H9 (cell line): ENCODE data around the gene SSR3. TPM values are rescaled to one million over a fixed set of nuclear protein-coding genes. Genes with fewer than 3 reads are reported as not detected.

Experiments used
- DNase-seq: peaks from one replicate; pipeline ENCODE4 v3.0.0-alpha.2; 2017
- H2AFZ ChIP-seq: one replicate; pipeline ENCODE4 v1.6.1; 2013; ENCODE audit warnings: mild to moderate bottlenecking, low read length, control low read depth, moderate library complexity
- H2AK5ac ChIP-seq: 2 replicates; pipeline ENCODE4 v1.6.1; 2013; ENCODE audit warnings: low read length, control low read depth, mixed read lengths; ENCODE audit not compliant: insufficient read length
- H2BK120ac ChIP-seq: one replicate; pipeline ENCODE4 v1.6.1; 2013; ENCODE audit warnings: low read depth, mild to moderate bottlenecking, low read length, control low read depth, inconsistent platforms; ENCODE audit not compliant: poor library complexity, severe bottlenecking
- H2BK12ac ChIP-seq: 2 replicates; pipeline ENCODE4 v1.6.1; 2013; ENCODE audit warnings: low read length, control low read depth, mixed read lengths, low read depth; ENCODE audit not compliant: insufficient read length
- H2BK15ac ChIP-seq: 2 replicates; pipeline ENCODE4 v1.6.1; 2013; ENCODE audit warnings: low read depth, low read length, control low read depth
- H2BK20ac ChIP-seq: one replicate; pipeline ENCODE4 v1.6.1; 2013; ENCODE audit warnings: low read depth, mild to moderate bottlenecking, low read length, control low read depth, inconsistent platforms; ENCODE audit not compliant: poor library complexity, severe bottlenecking
- H2BK5ac ChIP-seq: 2 replicates; pipeline ENCODE4 v1.6.1; 2013; ENCODE audit warnings: low read length, control low read depth, mixed read lengths; ENCODE audit not compliant: insufficient read length
- H3K14ac ChIP-seq: 2 replicates; pipeline ENCODE4 v1.6.1; 2013; ENCODE audit warnings: low read length, control low read depth; ENCODE audit not compliant: insufficient read depth
- H3K18ac ChIP-seq: 2 replicates; pipeline ENCODE4 v1.6.1; 2013; ENCODE audit warnings: low read depth, mild to moderate bottlenecking, mixed read lengths, low read length, control low read depth; ENCODE audit not compliant: insufficient read length
- H3K23ac ChIP-seq: 2 replicates; pipeline ENCODE4 v1.6.1; 2013; ENCODE audit warnings: low read length, control low read depth, mixed read lengths, low read depth; ENCODE audit not compliant: insufficient read length
- H3K23me2 ChIP-seq: 2 replicates; pipeline ENCODE4 v1.6.1; 2013; ENCODE audit warnings: low read depth, mild to moderate bottlenecking, mixed read lengths, low read length, control low read depth; ENCODE audit not compliant: insufficient read length, poor library complexity, severe bottlenecking
- H3K27ac ChIP-seq: 2 replicates; pipeline ENCODE4 v1.5.1; 2013; ENCODE audit warnings: low read length, control low read depth, mixed read lengths, low read depth; ENCODE audit not compliant: insufficient read length
- H3K27me3 ChIP-seq: 2 replicates; pipeline ENCODE4 v1.6.1; 2013; ENCODE audit warnings: low read length, control low read depth, inconsistent platforms; ENCODE audit not compliant: insufficient read depth
- H3K4ac ChIP-seq: 2 replicates; pipeline ENCODE4 v1.6.1; 2013; ENCODE audit warnings: low read depth, mild to moderate bottlenecking, control low read depth, inconsistent platforms, low read length, moderate library complexity
- H3K4me1 ChIP-seq: 2 replicates; pipeline ENCODE4 v1.6.1; 2013; ENCODE audit warnings: low read length, control low read depth, inconsistent platforms; ENCODE audit not compliant: insufficient read depth
- H3K4me2 ChIP-seq: 2 replicates; pipeline ENCODE4 v1.6.1; 2013; ENCODE audit warnings: low read length, control low read depth, mixed read lengths; ENCODE audit not compliant: insufficient read length, insufficient read depth
- H3K56ac ChIP-seq: 2 replicates; pipeline ENCODE4 v1.6.1; 2013; ENCODE audit warnings: low read depth, mild to moderate bottlenecking, mixed read lengths, low read length, control low read depth; ENCODE audit not compliant: insufficient read length
- H3K79me1 ChIP-seq: 2 replicates; pipeline ENCODE4 v1.6.1; 2013; ENCODE audit warnings: low read depth, mild to moderate bottlenecking, moderate library complexity, low read length, control low read depth, inconsistent platforms; ENCODE audit not compliant: insufficient read depth, poor library complexity, severe bottlenecking
- H3K79me2 ChIP-seq: 2 replicates; pipeline ENCODE4 v1.6.1; 2013; ENCODE audit warnings: low read length, control low read depth, inconsistent platforms; ENCODE audit not compliant: insufficient read depth
- H3K9ac ChIP-seq: 2 replicates; pipeline ENCODE4 v1.6.1; 2013; ENCODE audit warnings: low read length, control low read depth, mixed read lengths; ENCODE audit not compliant: insufficient read length; ENCODE audit errors: extremely low read depth
- H3K9me3 ChIP-seq: one replicate; pipeline ENCODE4 v1.6.1; 2013; ENCODE audit warnings: low read depth, low read length, inconsistent platforms; ENCODE audit not compliant: control insufficient read depth
- H3T11ph ChIP-seq: one replicate; pipeline ENCODE4 v1.6.1; 2013; ENCODE audit warnings: mild to moderate bottlenecking, low read length, control low read depth, inconsistent platforms
- H4K20me1 ChIP-seq: one replicate; pipeline ENCODE4 v1.6.1; 2013; ENCODE audit not compliant: control insufficient read depth, insufficient read length, insufficient read depth
- H4K5ac ChIP-seq: 2 replicates; pipeline ENCODE4 v1.6.1; 2013; ENCODE audit warnings: low read depth, mild to moderate bottlenecking, mixed read lengths, low read length, control low read depth; ENCODE audit not compliant: insufficient read length
- H4K8ac ChIP-seq: replicated peaks from 2 replicates; pipeline ENCODE4 v1.6.1; 2013; ENCODE audit warnings: low read length, control low read depth, mixed read lengths, low read depth; ENCODE audit not compliant: insufficient read length
- H4K91ac ChIP-seq: 2 replicates; pipeline ENCODE4 v1.6.1; 2013; ENCODE audit warnings: low read depth, mild to moderate bottlenecking, moderate library complexity, mixed read lengths, low read length, control low read depth; ENCODE audit not compliant: insufficient read length
- H3K27ac Mint-ChIP-seq, 3 experiments: 2 replicates in 2 of 3; 3 replicates in 1 of 3; pipeline ENCODE4 v1.8.0; 2020 to 2021; ENCODE audit warnings: mixed read lengths in 3 of 3, mild to moderate bottlenecking in 1 of 3, moderate library complexity in 1 of 3
- H3K27me3 Mint-ChIP-seq: 2 replicates; pipeline ENCODE4 v1.8.0; 2021; ENCODE audit warnings: low read depth, mild to moderate bottlenecking, moderate library complexity, mixed read lengths
- H3K36me3 Mint-ChIP-seq, 3 experiments: 2 replicates in 2 of 3; 3 replicates in 1 of 3; pipeline ENCODE4 v1.8.0; 2020 to 2021; ENCODE audit warnings: low read depth in 3 of 3, mixed read lengths in 3 of 3; ENCODE audit not compliant: insufficient read depth in 1 of 3
- H3K4me1 Mint-ChIP-seq, 2 experiments: 2 replicates each; pipeline ENCODE4 v1.8.0; 2020; ENCODE audit warnings: mixed read lengths in 2 of 2
- H3K4me3 Mint-ChIP-seq, 2 experiments: 2 replicates in 1 of 2; 3 replicates in 1 of 2; pipeline ENCODE4 v1.8.0; 2020 to 2021; ENCODE audit warnings: mild to moderate bottlenecking in 2 of 2, mixed read lengths in 2 of 2, moderate library complexity in 1 of 2
- H3K9me3 Mint-ChIP-seq, 2 experiments: 2 replicates in 1 of 2; 3 replicates in 1 of 2; pipeline ENCODE4 v1.8.0; 2020; ENCODE audit warnings: mild to moderate bottlenecking in 2 of 2, mixed read lengths in 2 of 2, moderate library complexity in 1 of 2
- CTCF ChIP-seq: fragments of 200-600 bp; sonication (generic); conservative IDR thresholded peaks from 3 replicates; pipeline ENCODE4 v1.8.0; 2021; ENCODE audit warnings: antibody characterized with exemption, mild to moderate bottlenecking
- WGBS: extraction: QIAGEN DNeasy Blood & Tissue Kit; methylation state at CpG from one replicate; pipeline ENCODE4 v1.1.7; 2013; ENCODE audit warnings: missing lambda C conversion rate, low lambda C conversion rate, mixed read lengths; ENCODE audit not compliant: insufficient read length; ENCODE audit errors: extremely low coverage; 5-methylcytosine and 5-hydroxymethylcytosine counted together
- total RNA-seq: library from RNA; stranded (reverse); gene quantifications from 2 replicates; pipeline ENCODE4 v1.2.1, GENCODE V29; 2021

Gene SSR3
- total RNA-seq, 1 experiment from 2014 or later = 177 TPM

DNA sequence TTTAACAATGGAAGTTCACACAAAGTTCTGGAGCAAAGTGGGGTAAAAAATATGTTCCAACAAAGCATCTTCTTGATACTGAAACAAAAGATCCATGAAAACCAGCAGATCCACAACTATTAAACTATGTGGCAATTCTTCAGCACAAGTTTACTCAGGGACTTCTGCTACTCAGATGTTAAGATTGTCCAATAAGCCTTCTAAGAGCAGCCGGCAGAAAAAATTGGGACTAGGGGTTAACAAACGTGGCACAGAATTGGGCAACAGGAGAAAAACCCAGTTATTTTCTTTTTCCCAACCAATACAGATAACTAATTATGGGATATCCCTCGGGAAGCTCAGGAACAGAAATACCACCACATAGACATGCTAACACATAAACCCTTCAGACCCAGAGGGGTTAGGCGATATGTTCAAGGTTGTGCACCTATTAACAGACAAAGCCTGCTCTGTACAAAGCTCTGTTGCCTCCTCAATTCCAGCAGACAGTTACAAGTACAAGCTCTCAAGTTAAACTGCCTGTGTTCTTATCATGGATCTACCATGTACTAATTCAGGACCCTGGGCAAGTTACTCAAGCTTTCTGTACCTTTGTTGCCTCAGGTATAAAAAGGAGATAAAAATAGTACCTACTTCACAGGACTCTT is 6.8 kb downstream of the SSR3 start:
- H2BK15ac ChIP-seq = no peak overlapping the region
- Mint-ChIP-seq H3K27ac (no peak overlapping the region), H3K4me3 (no peak overlapping the region), H3K4me1 (peaks cover 6 to 8% of the 10 kb centered on the region in 2 experiments), H3K27me3 (no peaks in the 10 kb centered on the region), H3K9me3 (no peaks in the 10 kb centered on the region), H3K36me3 (peaks cover 56 to 93% (median 83%) of the 10 kb centered on the region in 3 experiments; a peak in 6 of 7 replicates)
- H3K27me3 ChIP-seq = no peaks in the 10 kb centered on the region
- H3K27ac ChIP-seq = no peak overlapping the region
- no peak overlapping the region for H3K18ac ChIP-seq
- H2BK120ac ChIP-seq = no peak overlapping the region
- H2BK12ac ChIP-seq = no peak overlapping the region
- H2BK20ac ChIP-seq = no peak overlapping the region
- H3K23ac ChIP-seq = no peak overlapping the region
- H3K23me2 ChIP-seq = no peaks in the 10 kb centered on the region
- no peak overlapping the region for H2BK5ac ChIP-seq
- H3K4me2 ChIP-seq = no peak overlapping the region
- no peak overlapping the region for H3K4ac ChIP-seq
- H3K79me2 ChIP-seq = peaks cover 17% of the 10 kb centered on the region; the same call in 1 of the 2 replicates
- no peak overlapping the region for H2AFZ ChIP-seq
- H4K8ac ChIP-seq = no peak overlapping the region
- no peaks in the 10 kb centered on the region for H4K20me1 ChIP-seq
- no peak overlapping the region for H4K5ac ChIP-seq
- no CpG with 5 or more reads among the region's 4 CpGs for WGBS
- peaks cover 4% of the 10 kb centered on the region for H3K79me1 ChIP-seq
- no peak overlapping the region for H4K91ac ChIP-seq
- H3K4me1 ChIP-seq = no peaks in the 10 kb centered on the region
- no peak overlapping the region for H3T11ph ChIP-seq
- DNase-seq = no peak
- no peak for TF ChIP-seq CTCF
- H3K56ac ChIP-seq = no peak overlapping the region
- no peak overlapping the region for H3K14ac ChIP-seq
- H3K9me3 ChIP-seq = no peaks in the 10 kb centered on the region
- H3K9ac ChIP-seq = no peak overlapping the region
- no peak overlapping the region for H2AK5ac ChIP-seq
